ENCODE data around the gene TAL2. TPM values are rescaled to one million over a fixed set of nuclear protein-coding genes. Genes with fewer than 3 reads are reported as not detected.

The TAL2 gene
- total RNA-seq, 1 experiment from 2014 or later, result not detected

DNA sequence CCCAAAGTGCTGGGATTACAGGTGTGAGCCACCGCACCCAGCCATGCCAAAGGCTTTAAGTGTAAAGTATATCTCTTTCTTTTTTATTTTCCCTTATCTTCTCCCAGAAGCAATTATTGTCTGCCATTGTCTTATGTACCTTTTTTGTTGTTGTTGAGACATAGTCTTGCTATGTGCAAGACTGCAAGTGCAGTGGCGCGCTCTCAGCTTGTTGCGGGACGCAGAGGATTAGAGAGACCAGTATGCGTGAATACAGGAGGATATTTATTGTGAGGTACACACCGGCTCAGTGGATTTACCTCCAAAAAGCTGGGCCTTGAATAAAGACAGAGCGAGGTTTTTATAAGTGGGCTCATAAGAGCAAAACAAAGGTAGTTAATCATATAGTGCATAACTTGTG is 43.9 kb downstream of the TAL2 start:
- no peak for DNase-seq (ENCODE audit: low read depth)

DNA sequence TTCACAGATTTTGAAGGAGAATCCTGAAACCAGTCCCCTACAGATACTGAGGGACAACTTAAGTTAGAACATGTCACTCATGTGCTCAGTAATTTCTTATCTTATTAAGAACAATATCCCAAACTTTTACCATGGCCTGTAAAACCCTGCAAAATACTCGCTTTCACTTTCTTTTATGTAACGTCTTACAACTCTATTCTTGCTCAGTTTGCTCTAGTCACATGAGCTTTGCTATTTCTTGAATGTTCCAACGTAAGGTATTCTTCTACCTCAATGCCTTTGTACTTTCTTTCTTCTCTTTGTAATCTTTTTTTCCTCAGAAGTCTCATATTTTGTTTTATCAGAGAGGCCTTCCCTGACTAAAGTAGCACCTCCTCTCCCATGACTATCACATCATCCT is 46.1 kb downstream of the TAL2 start:
- no peak for DNase-seq (ENCODE audit: low read depth)

GRCh38 chr9:105710638-105711037 is 48.4 kb downstream of the TAL2 start:
- DNase-seq (ENCODE audit: low read depth), result no peak

DNA sequence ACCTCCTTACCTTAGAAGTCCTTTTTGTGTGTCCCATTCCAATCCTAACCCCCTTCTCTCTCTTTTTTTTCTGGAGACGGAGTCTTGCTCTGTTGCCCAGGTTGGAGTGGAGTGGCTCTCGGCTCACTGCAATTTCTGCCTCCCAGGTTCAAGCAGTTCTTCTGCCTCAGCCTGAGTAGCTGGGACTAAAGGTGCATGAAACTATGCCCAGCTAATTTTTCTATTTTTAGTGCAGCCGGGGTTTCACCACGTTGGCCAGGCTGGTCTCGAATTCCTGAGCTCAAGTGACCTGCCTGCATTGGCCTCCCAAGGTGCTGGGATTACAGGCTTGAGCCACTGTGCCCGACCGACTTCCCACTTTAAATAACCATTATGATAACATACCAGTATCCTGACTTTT is 49.6 kb downstream of the TAL2 start:
- DNase-seq (ENCODE audit: low read depth), result no peak

DNA sequence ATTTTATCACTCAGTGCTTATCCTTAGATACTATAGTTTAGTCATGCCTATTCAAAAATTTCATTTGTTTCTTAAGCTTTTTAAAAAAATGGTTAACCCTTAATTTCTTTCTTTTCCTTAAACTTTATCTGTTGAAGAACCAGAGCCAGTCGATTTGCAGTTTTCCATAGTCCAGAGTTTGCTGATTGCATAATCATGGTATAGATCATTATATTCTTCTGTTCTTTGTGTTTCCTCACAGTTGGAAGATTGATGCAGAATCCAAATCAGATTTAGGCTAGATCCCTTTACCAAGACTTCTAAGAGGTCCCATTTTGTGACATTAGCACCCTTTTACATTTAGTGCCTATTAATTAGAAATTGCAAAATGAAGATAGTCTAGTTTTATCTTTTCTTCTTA is 50.0 kb downstream of the TAL2 start:
- no peak for DNase-seq (ENCODE audit: low read depth)

Other genes starting within 250 kb of the TAL2 start
- 1.1 and 2.3 TPM in 2 replicates for gene FSD1L, start 214.4 kb upstream of the TAL2 start, total RNA-seq (2014; rRNA removed; shearing (Covaris generic))
- 15.6 and 20.1 TPM in 2 replicates for gene FKTN, start 104.3 kb upstream of the TAL2 start, total RNA-seq (2014; rRNA removed; shearing (Covaris generic))
- gene TMEM38B, start 32.1 kb downstream of the TAL2 start, total RNA-seq (2014; rRNA removed; shearing (Covaris generic)), result 16.0 and 25.3 TPM in 2 replicates